IMR-90 (cell line): ENCODE data around the gene ADGRF4.

Experiments used
- CEBPB ChIP-seq: IDR thresholded peaks from 2 replicates; pipeline ENCODE4 v1.6.1; 2012; ENCODE audit warnings: low read depth, low read length, improper control_type of control experiment
- CHD1 ChIP-seq: IDR thresholded peaks from 2 replicates; pipeline ENCODE4 v1.6.1; 2012; ENCODE audit warnings: low read depth, low read length, improper control_type of control experiment
- CTCF ChIP-seq: conservative IDR thresholded peaks from 2 replicates; pipeline ENCODE4 v1.5.1; 2012; ENCODE audit warnings: mild to moderate bottlenecking, low read depth, low read length, improper control_type of control experiment
- MAFK ChIP-seq: IDR thresholded peaks from 2 replicates; pipeline ENCODE4 v1.6.1; 2012; ENCODE audit warnings: low read depth, low read length, improper control_type of control experiment
- MAZ ChIP-seq: IDR thresholded peaks from 2 replicates; pipeline ENCODE4 v1.6.1; 2012; ENCODE audit warnings: low read depth, mild to moderate bottlenecking, low read length, improper control_type of control experiment, moderate library complexity, borderline replicate concordance
- POLR2A ChIP-seq: IDR thresholded peaks from 2 replicates; pipeline ENCODE4 v1.6.1; 2012; ENCODE audit warnings: mild to moderate bottlenecking, low read depth, low read length
- SMC3 ChIP-seq: fragments of 150-350 bp; IDR thresholded peaks from 2 replicates; pipeline ENCODE4 v1.6.1; 2016; ENCODE audit warnings: low read depth, mild to moderate bottlenecking, antibody characterized with exemption, low read length, moderate library complexity

GRCh38 chr6:47669684-47670513 lies 28.5 kb upstream of the ADGRF4 start:
- TF ChIP-seq CTCF (no peak), POLR2A (no peak), MAZ (no peak), SMC3 (no peak), MAFK (no peak), CEBPB (no peak), CHD1 (no peak)
